Activated CD8-positive, alpha-beta T cell treated with anti-CD3 and anti-CD28 coated beads for 36 hours (primary cell): ENCODE measurements around the gene PAK1. TPM values are rescaled to one million over a fixed set of nuclear protein-coding genes. Genes with fewer than 3 reads are reported as not detected.

Experiments
- ATAC-seq: fragments of 200-7000 bp; cut with Tn5 transposase; one replicate; pipeline ENCODE4 v1.10.0; 2021; ENCODE audit warnings: mild to moderate bottlenecking, moderate library complexity
- CTCF ChIA-PET: fragments of 350-600 bp; sonication (Branson Sonifier 250); formaldehyde crosslinking; loops from one replicate; lab custom pipeline; 2021; ENCODE audit warnings: antibody characterized with exemption; lab: Charles Lee
- POLR2A ChIA-PET: fragments of 350-600 bp; sonication (Branson Sonifier 250); formaldehyde crosslinking; loops from one replicate; lab custom pipeline; 2021; ENCODE audit warnings: antibody characterized with exemption; lab: Charles Lee
- DNase-seq: peaks from one replicate; pipeline ENCODE4 v3.0.0-alpha.2; 2020
- H3K27ac Mint-ChIP-seq: one replicate; pipeline ENCODE4 v1.8.0; 2021; ENCODE audit warnings: mild to moderate bottlenecking, mixed read lengths
- H3K27me3 Mint-ChIP-seq: one replicate; pipeline ENCODE4 v1.8.0; 2021; ENCODE audit warnings: mixed read lengths
- H3K36me3 Mint-ChIP-seq: one replicate; pipeline ENCODE4 v1.8.0; 2021; ENCODE audit warnings: low read depth, mixed read lengths
- H3K4me1 Mint-ChIP-seq: one replicate; pipeline ENCODE4 v1.8.0; 2021; ENCODE audit warnings: low read depth, mixed read lengths
- H3K4me3 Mint-ChIP-seq: one replicate; pipeline ENCODE4 v1.8.0; 2021; ENCODE audit warnings: mild to moderate bottlenecking, moderate library complexity, mixed read lengths
- H3K9me3 Mint-ChIP-seq: one replicate; pipeline ENCODE4 v1.8.0; 2021; ENCODE audit warnings: mixed read lengths
- CTCF ChIP-seq: fragments of 200-600 bp; IDR thresholded peaks from one replicate; pipeline ENCODE4 v1.8.0; 2022; ENCODE audit warnings: antibody characterized with exemption, mild to moderate bottlenecking
- intact Hi-C: fragments of 100-400 bp; cut with micrococcal nuclease; formaldehyde crosslinking; loops from one replicate; pipeline ENCODE4 v1.10.0; 2022
- total RNA-seq, 2 experiments: library from RNA; stranded (reverse); gene quantifications; one replicate each; pipeline ENCODE4 v1.2.3, GENCODE V29; 2021

The PAK1 gene
- 10 to 100 TPM; 43.8 to 49.9 TPM for total RNA-seq

- peak within 1 kb of the TSS; percentile 85 for H3K27ac Mint-ChIP-seq
- ATAC-seq: peak; percentile 80
- peaks cover 13% of the 10 kb centered on the region for H3K27me3 Mint-ChIP-seq
- intact Hi-C loops: no loop called here
- H3K4me1 Mint-ChIP-seq: peaks cover 17% of the 10 kb centered on the region
- CTCF ChIA-PET: interaction anchor here (0.7 to 1.8 kb wide), 5 partner anchors 15 to 140 kb away, joined by 3 to 7 read pairs (median 3); no protein-coding TSS in a partner anchor
- POLR2A ChIA-PET: interaction anchor here (0.5 kb wide), 1 partner anchor 18 kb away, joined by 4 read pairs; no protein-coding TSS in a partner anchor
- no peaks in the 10 kb centered on the region for H3K9me3 Mint-ChIP-seq
- H3K4me3 Mint-ChIP-seq: peak within 1 kb of the TSS; percentile 77
- no peaks in the 10 kb centered on the region for H3K36me3 Mint-ChIP-seq
- peak; percentile 91 for DNase-seq
- no peak for TF ChIP-seq CTCF
These were observed at the start of gene PAK1 for GRCh38 chr11:77473801-77474683. Gene PAK1, minus strand, starts transcription at chr11:77474094. Its CDS starts 81,574 bp downstream, at chr11:77392520.

- ChIA-PET POLR2A (no interaction called here), CTCF (no interaction called here)
- Mint-ChIP-seq H3K27ac (no peak overlapping the region), H3K36me3 (no peaks in the 10 kb centered on the region), H3K9me3 (no peaks in the 10 kb centered on the region), H3K27me3 (no peaks in the 10 kb centered on the region), H3K4me3 (no peak overlapping the region), H3K4me1 (no peaks in the 10 kb centered on the region)
- ATAC-seq (no peak), DNase-seq (no peak)
- no peak for TF ChIP-seq CTCF
- intact Hi-C loops: no loop called here
These were observed 48.3 kb upstream of the PAK1 start for GRCh38 chr11:77522215-77522614.

GRCh38 chr11:77519847-77520246, 46.0 kb upstream of the PAK1 start:
- Mint-ChIP-seq H3K4me1 (no peaks in the 10 kb centered on the region), H3K4me3 (no peak overlapping the region), H3K9me3 (no peaks in the 10 kb centered on the region), H3K36me3 (no peaks in the 10 kb centered on the region), H3K27me3 (no peaks in the 10 kb centered on the region), H3K27ac (no peak overlapping the region)
- CTCF ChIA-PET: no interaction called here
- DNase-seq: no peak
- intact Hi-C loops: no loop called here
- POLR2A ChIA-PET: no interaction called here
- no peak for TF ChIP-seq CTCF
- no peak for ATAC-seq

- ChIA-PET POLR2A (no interaction called here), CTCF (interaction anchor here (1.4 kb wide), 1 partner anchor 392 kb away, joined by 3 read pairs; no protein-coding TSS in a partner anchor)
- no peaks in the 10 kb centered on the region for H3K4me1 Mint-ChIP-seq
- no peak overlapping the region for H3K27ac Mint-ChIP-seq
- no peak for TF ChIP-seq CTCF
- no peaks in the 10 kb centered on the region for H3K27me3 Mint-ChIP-seq
- DNase-seq: no peak
- ATAC-seq: no peak
- no peaks in the 10 kb centered on the region for H3K36me3 Mint-ChIP-seq
- no peaks in the 10 kb centered on the region for H3K9me3 Mint-ChIP-seq
- intact Hi-C loops: no loop called here
- no peak overlapping the region for H3K4me3 Mint-ChIP-seq
These were observed 44.6 kb upstream of the PAK1 start for GRCh38 chr11:77518471-77518870.

GRCh38 chr11:77517753-77518152, 43.9 kb upstream of the PAK1 start:
- Mint-ChIP-seq H3K4me1 (no peaks in the 10 kb centered on the region), H3K4me3 (no peak overlapping the region), H3K9me3 (no peaks in the 10 kb centered on the region), H3K36me3 (no peaks in the 10 kb centered on the region), H3K27me3 (no peaks in the 10 kb centered on the region), H3K27ac (no peak overlapping the region)
- ATAC-seq: no peak
- intact Hi-C loops: no loop called here
- no peak for DNase-seq
- ChIA-PET CTCF (no interaction called here), POLR2A (no interaction called here)
- TF ChIP-seq CTCF: no peak
